A549 (cell line): ENCODE results near the gene MEST. TPM values are rescaled to one million over a fixed set of nuclear protein-coding genes. Genes with fewer than 3 reads are reported as not detected.

Experiments
- ATAC-seq, 2 experiments: fragments of 200-7000 bp in 1 of 2; fragments of >200 bp in 1 of 2; cut with Nextera tagmentation in 1 of 2; cut with Tn5 transposase in 1 of 2; 3 replicates each; pipeline versions ENCODE4 v1.8.0 to v1.9.1; 2018 to 2020; ENCODE audit warnings: mild to moderate bottlenecking in 1 of 2, moderate library complexity in 1 of 2
- CTCF ChIA-PET: fragments of 300-600 bp; sonication (Branson Sonifier 250); formaldehyde crosslinking; extraction: SDS; loops from one replicate; lab custom pipeline; 2021; ENCODE audit warnings: antibody characterized with exemption, inconsistent platforms; lab: Yijun Ruan, JAX
- POLR2A ChIA-PET: fragments of 350-600 bp; formaldehyde crosslinking; extraction: SDS; loops from one replicate; lab custom pipeline; 2021; ENCODE audit warnings: antibody characterized with exemption, inconsistent platforms; lab: Yijun Ruan, JAX
- DNase-seq, 2 experiments: peaks; one replicate each; pipeline versions ENCODE4 v3.0.0 to v3.0.0-alpha.2; 2011 to 2016; ENCODE audit warnings: low read depth in 1 of 2, low spot score in 1 of 2
- FAIRE-seq: peaks from 2 replicates; lab custom pipeline; 2011; peaks lifted over from hg19 to GRCh38; lab: Jason Lieb, UNC
- H3K27ac ChIP-seq, 2 experiments: fragments of >200 bp; sonication (Bioruptor Twin); formaldehyde crosslinking; 3 replicates each; pipeline ENCODE4 v1.5.1; 2016 to 2017
- H3K4me1 ChIP-seq: fragments of >200 bp; sonication (Bioruptor Twin); formaldehyde crosslinking; 3 replicates; pipeline ENCODE4 v1.6.1; 2016
- H3K4me2 ChIP-seq: fragments of >200 bp; sonication (Bioruptor Twin); formaldehyde crosslinking; 3 replicates; pipeline ENCODE4 v1.6.1; 2016
- H3K4me3 ChIP-seq: fragments of >200 bp; sonication (Bioruptor Twin); formaldehyde crosslinking; 3 replicates; pipeline ENCODE4 v1.5.1; 2016
- H3K9me3 ChIP-seq: fragments of >200 bp; sonication (Bioruptor Twin); formaldehyde crosslinking; 3 replicates; pipeline ENCODE4 v1.6.1; 2016
- ATOH8 ChIP-seq: fragments of 250-450 bp; sonication (Bioruptor Pico); IDR thresholded peaks from 2 replicates; pipeline ENCODE4 v1.5.0; 2020; ENCODE audit warnings: low read depth, mild to moderate bottlenecking, moderate library complexity
- BCL3 ChIP-seq: fragments of >200 bp; sonication (Bioruptor Twin); formaldehyde crosslinking; IDR thresholded peaks from 3 replicates; pipeline ENCODE4 v1.6.1; 2016
- CBX2 ChIP-seq: fragments of 200-600 bp; sonication (generic); IDR thresholded peaks from 2 replicates; pipeline ENCODE4 v1.6.1; 2016; ENCODE audit warnings: low read depth, mild to moderate bottlenecking, borderline replicate concordance
- CEBPB ChIP-seq, 2 experiments: fragments of >200 bp in 1 of 2; sonication (Bioruptor Twin) in 1 of 2; formaldehyde crosslinking in 1 of 2; IDR thresholded peaks; 2 replicates each; pipeline ENCODE4 v1.6.1; 2012 to 2016
- E2F6 ChIP-seq: IDR thresholded peaks from 2 replicates; pipeline ENCODE4 v1.6.1; 2012; ENCODE audit warnings: low read depth, borderline replicate concordance
- EHF ChIP-seq: fragments of 250-450 bp; sonication (Bioruptor Pico); IDR thresholded peaks from 2 replicates; pipeline ENCODE4 v1.5.0; 2020; ENCODE audit warnings: mild to moderate bottlenecking
- EP300 ChIP-seq, 2 experiments: fragments of >200 bp; sonication (Bioruptor Twin); formaldehyde crosslinking; IDR thresholded peaks; 2 replicates in 1 of 2; 3 replicates in 1 of 2; pipeline ENCODE4 v1.6.1; 2016 to 2017
- HDAC2 ChIP-seq: fragments of 200-600 bp; sonication (generic); IDR thresholded peaks from 2 replicates; pipeline ENCODE4 v1.6.1; 2016
- HEYL ChIP-seq: fragments of 250-450 bp; sonication (Bioruptor Pico); IDR thresholded peaks from 2 replicates; pipeline ENCODE4 v1.8.0; 2021; ENCODE audit warnings: mild to moderate bottlenecking, moderate library complexity
- HOXB13 ChIP-seq: fragments of 250-450 bp; sonication (Bioruptor Pico); IDR thresholded peaks from 2 replicates; pipeline ENCODE4 v1.5.0; 2020; ENCODE audit warnings: low read depth, mild to moderate bottlenecking, moderate library complexity
- JUNB ChIP-seq: fragments of >200 bp; sonication (Bioruptor Twin); formaldehyde crosslinking; IDR thresholded peaks from 2 replicates; pipeline ENCODE4 v1.6.1; 2016
- KDM5A ChIP-seq: fragments of 200-600 bp; sonication (generic); IDR thresholded peaks from 2 replicates; pipeline ENCODE4 v1.6.1; 2016; ENCODE audit warnings: antibody characterized with exemption, mild to moderate bottlenecking
- MAFK ChIP-seq: fragments of 450-650 bp; IDR thresholded peaks from 2 replicates; pipeline ENCODE4 v1.6.1; 2014; ENCODE audit not compliant: partially characterized antibody
- MAX ChIP-seq: IDR thresholded peaks from 2 replicates; pipeline ENCODE4 v1.6.1; 2012
- MAZ ChIP-seq: fragments of 150-350 bp; IDR thresholded peaks from 2 replicates; pipeline ENCODE4 v1.6.1; 2014; ENCODE audit warnings: antibody characterized with exemption, low read depth, low read length, borderline replicate concordance
- NFE2L2 ChIP-seq: fragments of 150-350 bp; conservative IDR thresholded peaks from 2 replicates; pipeline ENCODE4 v1.6.1; 2014; ENCODE audit warnings: low read length
- NPAS2 ChIP-seq: fragments of 250-450 bp; sonication (Bioruptor Pico); IDR thresholded peaks from 2 replicates; pipeline ENCODE4 v1.8.0; 2022; ENCODE audit warnings: mild to moderate bottlenecking, moderate library complexity, borderline replicate concordance
- PHF8 ChIP-seq: fragments of 200-600 bp; sonication (generic); IDR thresholded peaks from 2 replicates; pipeline ENCODE4 v1.6.1; 2016; ENCODE audit warnings: low read depth, mild to moderate bottlenecking, antibody characterized with exemption, moderate library complexity, borderline replicate concordance
- POLR2AphosphoS2 ChIP-seq: conservative IDR thresholded peaks from 2 replicates; pipeline ENCODE4 v1.6.1; 2012; ENCODE audit warnings: low read length, improper control_type of control experiment, inconsistent platforms
- RAD21 ChIP-seq, 2 experiments: fragments of >200 bp in 1 of 2; sonication (Bioruptor Twin) in 1 of 2; formaldehyde crosslinking in 1 of 2; IDR thresholded peaks in 1 of 2; conservative IDR thresholded peaks in 1 of 2; 2 replicates in 1 of 2; 3 replicates in 1 of 2; pipeline ENCODE4 v1.6.1; 2012 to 2018; ENCODE audit warnings: inconsistent platforms in 1 of 2
- RCOR1 ChIP-seq: fragments of 150-350 bp; IDR thresholded peaks from 2 replicates; pipeline ENCODE4 v1.6.1; 2014; ENCODE audit warnings: antibody characterized with exemption, low read length, low read depth
- SREBF2 ChIP-seq: fragments of 450-650 bp; IDR thresholded peaks from 2 replicates; pipeline ENCODE4 v1.6.1; 2014; ENCODE audit warnings: mild to moderate bottlenecking, moderate library complexity
- USF2 ChIP-seq: fragments of 450-650 bp; IDR thresholded peaks from 2 replicates; pipeline ENCODE4 v1.6.1; 2014; ENCODE audit warnings: antibody characterized with exemption
- ZFP36 ChIP-seq: fragments of 450-650 bp; IDR thresholded peaks from 2 replicates; pipeline ENCODE4 v1.6.1; 2014; ENCODE audit warnings: borderline replicate concordance; ENCODE audit not compliant: partially characterized antibody
- WGBS: methylation state at CpG from one replicate; pipeline ENCODE4 v1.1.6; 2017; ENCODE audit errors: missing lambda C conversion rate; 5-methylcytosine and 5-hydroxymethylcytosine counted together
- polyA minus RNA-seq: library from RNA; depleted of rRNA, polyadenylated mRNA; stranded (reverse); fragments of >200 nt; gene quantifications from 2 replicates; pipeline ENCODE4 v1.2.3, GENCODE V29; 2011; rRNA and poly(A)+ RNA removed
- polyA plus RNA-seq, 4 experiments: library from polyadenylated mRNA; depleted of rRNA in 3 of 4; stranded (reverse); fragments of >200 nt; fragmentation: RNase III in 1 of 4; extraction: RNeasy Plus Mini Kit Qiagen cat#74134 plus additional on column Dnase treatment in 1 of 4; gene quantifications; 2 replicates in 3 of 4; 3 replicates in 1 of 4; pipeline ENCODE4 v1.2.3, GENCODE V29; 2011 to 2017

The MEST gene
- polyA plus RNA-seq (2011; rRNA removed) (85.1 and 105 TPM in 2 replicates), polyA plus RNA-seq (2017; fragmentation: RNase III; extraction: RNeasy Plus Mini Kit Qiagen cat#74134 plus additional on column Dnase treatment) (31.2 to 33.6 TPM (median 32.6 TPM) in 3 replicates), polyA minus RNA-seq (79.4 and 98.3 TPM in 2 replicates)
- polyA plus RNA-seq (2012; cell fraction: cytosol; rRNA removed), result 21.9 and 27.1 TPM in 2 replicates
- 7.2 and 12.5 TPM in 2 replicates for polyA plus RNA-seq (2012; cell fraction: nucleus; rRNA removed)

GRCh38 chr7:130491841-130492522, at the start of gene MEST:
Gene MEST (plus strand): TSS chr7:130492085. CDS start chr7:130492314, 229 bp downstream.
- no peaks in the 10 kb centered on the region for H3K4me1 ChIP-seq
- 91% methylated on average over 27 of the region's 71 CpGs for WGBS
- ChIA-PET CTCF (interaction anchor here (0.7 kb wide), 2 partner anchors 12 to 18 kb away, joined by 3 read pairs; no protein-coding TSS in a partner anchor), POLR2A (no interaction called here)
- peak within 1 kb of the TSS; percentile 76 for H3K4me2 ChIP-seq
- ATAC-seq, result no peak; a peak in 2 of 6 replicates
- H3K27ac ChIP-seq, result peak within 1 kb of the TSS in 1 of 2 experiments; percentile 57; a peak in 2 of 6 replicates
- TF ChIP-seq EP300 (IDR thresholded peaks at IDR 0.05) (no peak), NPAS2 (no peak), RAD21 (conservative IDR thresholded peaks at IDR 0.05 in 1 of 2, IDR thresholded peaks at IDR 0.05 in 1 of 2) (no peak), CBX2 (no peak), RCOR1 (no peak), ZFP36 (no peak), PHF8 (no peak), CEBPB (IDR thresholded peaks at IDR 0.05) (no peak), HEYL (CRISPR knock-in tag) (no peak), EHF (CRISPR knock-in tag) (no peak), HDAC2 (no peak), BCL3 (no peak), SREBF2 (no peak), NFE2L2 (no peak), USF2 (no peak), MAX (no peak), ATOH8 (CRISPR knock-in tag) (no peak), KDM5A (no peak), MAZ (no peak)
- no peak for FAIRE-seq
- DNase-seq, result no peak
- H3K4me3 ChIP-seq, result peak within 1 kb of the TSS; percentile 34
- no peaks in the 10 kb centered on the region for H3K9me3 ChIP-seq

- Histone ChIP-seq H3K9me3 (peaks cover 3% of the 10 kb centered on the region; the same call in 2 of the 3 replicates), H3K4me2 (no peak overlapping the region), H3K4me1 (peaks cover 6% of the 10 kb centered on the region; the same call in 1 of the 3 replicates), H3K27ac (no peak overlapping the region), H3K4me3 (no peak overlapping the region)
- ChIA-PET POLR2A (no interaction called here), CTCF (no interaction called here)
- DNase-seq (no peak), FAIRE-seq (no peak), ATAC-seq (no peak)
- TF ChIP-seq HOXB13 (CRISPR knock-in tag) (no peak), MAFK (no peak), JUNB (no peak), ZFP36 (no peak), NFE2L2 (no peak), POLR2AphosphoS2 (no peak), HEYL (CRISPR knock-in tag) (no peak), RCOR1 (no peak), E2F6 (no peak)
- WGBS, result 97% methylated on average over 7 of the region's 7 CpGs
Observed at GRCh38 chr7:130442601-130443000, 49.3 kb upstream of the MEST start.
